Activated effector memory CD4-positive, alpha-beta T cell treated with anti-CD3 and anti-CD28 coated beads, Interleukin-2, amount 50 U/mL, for 16 hours (primary cell): ENCODE data around the gene PPIE.

Experiments used
- DNase-seq: peaks from one replicate; pipeline ENCODE4 v3.0.0-alpha.2; 2020

Gene PPIE

DNA sequence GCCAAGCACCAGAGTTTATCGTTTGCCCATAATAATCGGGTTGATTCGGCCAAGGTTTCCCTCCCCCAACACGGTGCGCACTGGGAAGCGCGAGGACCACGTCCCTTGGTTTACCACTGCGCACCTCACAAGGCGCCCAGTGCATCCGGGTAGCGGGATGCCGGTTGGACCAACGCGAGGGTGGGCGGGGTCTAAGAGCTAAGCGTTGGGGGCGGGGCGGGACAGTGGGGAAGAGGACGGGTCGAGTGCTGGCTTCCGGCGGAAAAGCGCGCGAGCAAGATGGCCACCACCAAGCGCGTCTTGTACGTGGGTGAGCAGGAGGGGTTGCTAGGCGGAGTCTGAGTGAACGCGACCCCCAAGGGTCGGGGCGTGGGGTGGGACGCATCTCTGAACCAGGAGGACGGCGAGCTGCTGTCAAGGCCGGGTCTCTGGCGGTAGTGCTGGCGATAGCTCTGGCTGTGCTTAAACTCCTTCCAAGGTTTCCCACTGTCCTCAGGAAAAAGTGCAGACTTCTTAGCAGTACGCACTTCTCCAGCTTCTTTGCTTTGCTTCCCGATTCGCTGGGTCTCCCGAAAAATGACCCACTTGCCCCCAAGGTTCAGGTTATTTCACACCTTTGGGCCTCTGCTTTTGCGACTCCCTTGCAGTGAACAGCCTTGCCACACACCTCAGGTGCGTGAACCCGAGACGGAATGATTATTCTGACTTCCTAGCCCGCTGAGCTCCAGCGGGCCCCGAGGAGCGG, at the start of gene PPIE:
Gene PPIE, plus strand, starts transcription at position 261 of the 745 bp plus-strand sequence. Its CDS starts 19 bp downstream, at position 280.
- peak; percentile 97 for DNase-seq

DNA sequence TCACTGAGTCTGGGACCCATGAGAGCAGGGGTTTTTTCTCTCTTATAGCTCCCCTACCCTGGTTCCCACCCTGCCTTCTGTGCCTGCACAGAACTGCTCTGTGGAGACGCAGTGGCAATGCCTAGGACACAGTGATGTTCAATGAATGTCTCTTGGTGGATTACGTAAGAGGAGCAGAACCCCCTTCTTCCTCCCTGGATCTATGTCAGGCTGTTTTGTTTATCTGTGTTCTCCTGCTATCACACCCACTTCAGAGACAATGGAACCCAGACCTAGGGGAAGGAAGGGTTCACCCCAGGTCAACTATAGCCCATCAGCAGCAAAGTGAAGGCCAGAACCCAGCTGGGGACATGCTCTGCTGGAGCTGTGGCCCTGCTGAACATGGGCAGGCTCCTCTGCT, 49.5 kb upstream of the PPIE start:
- peak; percentile 47 for DNase-seq

DNA sequence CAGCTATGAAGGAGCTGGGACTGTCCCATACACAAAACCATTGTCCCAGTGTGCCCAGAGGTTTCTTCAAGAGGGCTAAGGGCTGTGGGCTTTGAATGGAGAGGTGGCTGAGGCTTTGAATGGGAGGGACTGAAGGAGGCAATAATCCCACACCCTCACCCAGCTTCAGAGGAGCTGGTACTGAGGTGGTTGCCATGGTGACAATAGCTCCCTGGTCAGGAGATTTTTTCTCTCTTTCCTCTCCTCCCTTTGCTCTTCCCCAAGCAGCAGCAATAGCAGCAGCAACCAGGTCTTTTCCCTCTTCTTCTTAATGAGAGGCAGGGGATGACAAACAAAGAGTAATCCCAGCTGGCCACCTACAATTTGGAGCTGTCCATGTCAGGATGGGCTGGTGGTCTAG, 49.0 kb upstream of the PPIE start:
- DNase-seq = peak; percentile 54

DNA sequence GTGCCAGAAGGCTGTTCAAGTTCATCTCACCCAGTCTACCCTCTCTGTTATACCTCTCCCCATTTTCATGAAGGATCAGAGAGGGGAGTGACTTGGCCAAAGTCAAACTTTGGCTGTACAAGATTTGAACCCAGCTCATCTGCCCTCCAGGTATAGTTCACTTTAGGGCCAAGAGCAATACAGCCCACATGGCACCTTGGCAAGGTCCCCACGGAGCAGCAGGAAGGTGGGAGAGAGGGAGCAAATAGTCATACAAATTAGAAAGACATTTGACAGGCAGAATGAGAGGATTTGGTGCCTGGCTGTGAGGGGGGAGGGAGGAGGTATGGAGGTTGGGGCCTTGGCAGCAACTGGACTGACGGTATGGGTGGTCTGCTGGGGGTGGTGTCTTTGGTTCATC, 48.5 kb upstream of the PPIE start:
- DNase-seq = no peak

DNA sequence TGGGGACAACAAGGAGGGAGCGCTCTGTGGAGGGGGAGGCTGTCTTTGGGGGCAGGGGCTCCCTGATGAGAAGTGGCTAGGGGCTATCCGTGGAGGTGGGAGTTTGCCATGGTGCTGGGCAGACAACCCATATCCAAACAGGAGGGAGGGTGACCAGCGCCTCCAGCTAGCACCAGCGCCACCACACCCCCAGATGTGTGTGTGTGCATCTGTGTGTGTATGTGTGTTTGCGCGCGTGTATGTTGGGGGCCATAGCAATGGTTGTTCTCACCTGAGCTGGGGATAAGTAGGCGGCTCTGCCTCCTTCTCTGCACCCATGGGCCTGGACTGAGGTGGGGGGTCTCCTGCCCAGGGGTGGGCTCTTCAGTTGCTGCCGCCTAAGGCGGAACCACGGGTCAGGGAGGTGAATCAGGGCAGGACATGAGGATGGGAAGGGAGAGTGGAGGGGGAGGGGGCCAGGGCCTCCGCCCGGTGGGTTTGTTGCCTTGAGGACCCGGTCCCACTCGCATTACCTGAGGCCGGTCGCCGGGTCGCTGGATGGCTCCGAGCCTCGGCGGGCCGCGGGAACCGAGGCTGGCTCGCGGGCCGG, 47.8 kb upstream of the PPIE start:
- DNase-seq = no peak

DNA sequence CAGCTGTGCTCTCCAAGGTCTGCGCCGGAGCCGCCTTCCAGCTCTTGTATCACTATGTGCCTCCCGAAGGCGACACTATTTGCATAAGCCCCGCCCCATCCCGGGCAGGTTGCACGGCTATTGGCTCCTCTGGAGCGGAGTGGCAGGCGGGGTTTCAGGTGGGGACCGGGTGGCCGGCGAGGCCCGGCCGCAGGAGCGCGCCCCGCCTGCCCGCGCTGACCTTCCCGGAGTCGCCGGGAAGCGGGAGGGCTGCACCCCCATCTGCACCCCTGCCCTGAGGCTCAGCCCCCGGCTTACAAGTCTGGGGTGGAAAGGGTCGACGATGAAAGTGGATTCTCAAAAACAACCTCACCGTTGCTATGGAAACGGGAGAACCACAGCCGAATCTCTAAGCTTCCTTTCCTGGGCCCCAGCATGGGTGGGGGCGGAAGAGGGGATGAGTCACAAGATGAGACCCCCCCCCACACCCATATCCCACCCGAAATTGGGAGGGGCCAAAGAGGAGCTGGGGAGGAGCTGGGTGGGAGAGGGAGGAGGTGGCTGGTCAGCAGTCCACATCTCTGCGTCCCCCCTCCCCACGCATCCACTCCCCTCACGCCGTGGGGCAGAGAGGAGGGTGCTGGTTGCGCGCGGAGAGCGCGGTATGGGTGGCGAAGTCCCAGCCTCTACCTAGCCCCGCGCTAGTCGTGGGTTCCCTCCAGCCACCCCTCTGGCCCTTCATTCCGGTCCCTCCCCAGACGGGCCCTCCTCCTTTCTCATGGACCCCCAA, 47.1 kb upstream of the PPIE start, which contains the start of gene HPCAL4:
Gene HPCAL4, minus strand, starts transcription at position 51 of the 769 bp plus-strand sequence. CDS start 6,830 bp downstream, outside the sequence.
- peak; percentile 96 for DNase-seq

DNA sequence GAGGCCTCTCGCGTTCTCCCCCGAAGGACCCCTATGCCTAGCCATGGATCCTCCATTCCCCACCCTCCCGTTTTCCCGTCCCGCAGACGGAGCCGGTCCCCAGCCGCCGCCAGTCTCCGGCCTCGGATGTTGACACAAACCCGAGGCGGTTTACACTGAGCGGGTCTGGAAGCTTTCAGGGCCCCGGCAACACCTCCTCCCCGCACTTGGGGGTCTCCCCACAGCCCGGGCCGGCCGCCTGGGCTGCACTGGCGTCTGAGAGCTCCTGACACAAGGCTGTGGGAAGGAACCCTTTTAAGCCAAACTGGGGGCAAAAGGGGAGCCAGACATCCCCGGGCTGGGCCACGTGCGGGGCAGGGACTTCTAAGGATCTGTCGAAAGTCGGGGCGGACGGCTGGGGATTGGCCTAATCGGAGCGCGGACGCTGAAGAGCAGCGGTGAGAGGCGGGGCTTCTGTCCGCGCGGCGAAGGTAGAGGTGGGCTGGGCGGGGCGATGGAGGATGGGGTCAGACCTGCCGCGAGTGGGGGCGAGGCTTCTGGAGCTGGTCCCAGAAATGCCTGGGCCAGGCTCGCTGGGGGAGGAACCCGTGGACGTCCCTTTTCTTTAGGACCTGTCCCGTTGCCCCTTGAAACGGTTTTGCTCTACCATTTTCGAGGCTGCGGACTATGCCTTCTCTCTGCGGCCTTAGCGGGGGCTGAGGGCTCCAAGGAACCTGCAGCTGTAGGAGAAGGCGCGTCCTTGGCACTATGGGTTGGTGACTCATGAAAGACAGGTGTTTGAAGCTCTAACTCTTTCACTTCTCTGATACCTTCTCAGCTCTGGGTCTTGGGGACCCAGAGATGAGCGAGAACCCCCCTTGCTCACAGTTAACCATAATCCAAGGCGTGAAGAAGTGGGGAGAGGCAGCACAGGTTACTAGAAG, 46.3 kb upstream of the PPIE start:
- DNase-seq = peak; percentile 73

DNA sequence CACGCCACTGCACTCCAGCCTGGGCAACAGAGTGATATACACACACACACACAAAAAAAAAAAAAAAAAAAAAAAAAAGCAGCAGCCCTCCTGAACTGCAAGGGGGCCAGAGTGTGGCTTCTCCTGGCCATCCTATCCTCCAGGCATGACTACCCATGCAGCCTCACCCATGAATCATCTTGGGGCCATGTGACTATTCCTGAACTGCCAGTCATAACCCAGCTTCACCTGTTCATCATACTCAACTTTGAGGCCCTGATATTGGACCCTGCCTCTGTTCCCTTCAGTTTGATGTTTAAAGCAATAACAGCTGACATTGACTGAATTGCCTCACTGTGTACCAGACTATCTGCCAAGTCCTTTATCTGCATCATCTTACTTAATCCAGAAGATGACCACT, 44.7 kb upstream of the PPIE start:
- DNase-seq = peak; percentile 61

DNA sequence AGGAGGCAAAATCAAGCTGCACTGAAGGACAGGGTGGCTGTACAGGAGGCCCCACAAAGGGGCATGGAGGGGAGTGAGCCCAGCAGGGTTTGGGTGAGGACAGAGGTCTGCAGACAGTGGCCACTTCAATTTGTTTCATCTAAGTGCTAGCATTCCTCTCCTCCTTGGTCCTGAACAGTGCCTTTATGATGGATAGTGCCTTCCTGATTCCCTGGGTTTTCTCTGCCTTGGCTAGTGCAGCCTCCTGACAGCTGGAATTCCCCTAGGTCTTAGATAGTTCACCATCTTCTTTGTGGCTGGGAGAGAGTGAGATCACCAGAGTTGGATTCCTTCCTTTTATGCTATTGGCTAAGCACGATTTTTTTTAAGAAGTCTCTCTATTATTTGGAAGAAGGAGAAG, 43.7 kb upstream of the PPIE start:
- DNase-seq = peak; percentile 51

DNA sequence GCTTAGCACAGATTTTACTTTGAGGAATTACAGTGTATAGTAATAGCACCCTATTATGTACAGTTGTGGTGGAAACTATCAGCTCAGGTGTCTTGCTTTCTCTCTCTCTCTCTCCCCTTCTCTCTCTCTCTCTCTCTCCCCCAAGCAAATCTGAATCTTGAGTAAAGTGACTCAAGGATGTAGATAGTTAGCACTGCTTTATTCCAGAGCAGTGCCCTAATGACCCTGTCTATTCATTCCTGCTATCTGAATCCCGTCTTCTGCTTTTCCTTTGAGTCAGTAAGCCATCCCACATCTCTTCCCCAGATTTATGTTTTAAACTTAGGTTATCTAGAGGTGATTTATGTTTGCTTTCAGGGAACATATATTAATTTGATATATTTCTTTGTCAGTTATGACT, 42.2 kb upstream of the PPIE start:
- no peak for DNase-seq

DNA sequence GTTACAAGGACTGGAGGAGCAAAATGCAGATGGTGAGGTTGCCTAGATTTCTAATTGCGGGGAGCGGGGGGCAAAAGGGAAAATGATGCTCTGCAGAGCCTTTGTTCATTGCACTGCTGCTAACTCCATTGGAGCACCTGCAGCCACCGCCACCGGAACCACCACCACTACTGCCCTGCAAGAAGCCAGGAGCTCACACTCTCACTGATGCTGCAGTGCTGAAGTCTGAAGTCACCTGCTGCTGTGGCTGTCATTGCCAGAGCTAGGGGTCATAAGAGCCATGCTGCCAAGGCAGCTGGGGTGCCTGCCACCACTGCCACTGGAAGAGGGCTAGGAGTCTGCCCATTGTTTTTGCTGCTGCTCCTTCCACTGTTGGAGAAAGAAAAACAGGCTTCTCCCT, 40.1 kb upstream of the PPIE start:
- peak; percentile 61 for DNase-seq

DNA sequence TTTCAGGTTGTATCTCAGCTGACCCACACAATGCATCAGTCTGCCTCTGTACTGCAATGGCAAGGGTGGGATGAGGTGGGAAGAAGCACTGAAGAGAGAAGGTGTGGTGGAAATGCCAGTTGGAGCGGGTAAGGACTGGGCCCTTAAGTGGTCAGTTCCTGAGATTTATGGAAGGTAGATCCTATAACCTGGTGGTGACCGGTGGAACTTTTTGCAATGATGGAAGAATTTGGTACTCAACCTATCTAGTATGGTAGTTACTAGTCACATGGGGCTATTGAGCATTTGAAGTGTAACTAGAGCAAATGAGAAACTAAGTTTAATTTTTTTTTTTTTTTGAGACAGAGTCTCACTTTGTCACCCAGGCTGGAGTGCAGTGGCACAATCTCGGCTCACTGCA, 39.3 kb upstream of the PPIE start:
- no peak for DNase-seq

DNA sequence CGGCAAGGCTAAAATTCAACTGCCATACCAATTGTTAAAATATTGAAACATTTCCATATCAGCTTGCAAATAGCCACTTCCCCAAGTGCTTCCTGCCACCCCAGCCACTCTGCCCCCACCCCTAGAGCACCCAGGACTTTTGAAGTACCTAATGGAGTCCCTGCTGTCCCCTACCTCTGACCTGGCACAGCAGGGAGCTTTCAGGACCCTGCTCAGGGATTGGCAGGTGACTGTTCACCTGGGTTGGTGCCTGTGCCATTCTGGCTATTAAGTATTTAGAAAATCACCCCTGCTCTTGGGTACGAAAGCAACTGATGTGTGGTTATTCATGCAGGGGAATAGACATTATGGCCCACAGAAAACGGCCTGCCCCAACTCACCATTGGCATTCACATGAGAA, 38.3 kb upstream of the PPIE start:
- DNase-seq = no peak

DNA sequence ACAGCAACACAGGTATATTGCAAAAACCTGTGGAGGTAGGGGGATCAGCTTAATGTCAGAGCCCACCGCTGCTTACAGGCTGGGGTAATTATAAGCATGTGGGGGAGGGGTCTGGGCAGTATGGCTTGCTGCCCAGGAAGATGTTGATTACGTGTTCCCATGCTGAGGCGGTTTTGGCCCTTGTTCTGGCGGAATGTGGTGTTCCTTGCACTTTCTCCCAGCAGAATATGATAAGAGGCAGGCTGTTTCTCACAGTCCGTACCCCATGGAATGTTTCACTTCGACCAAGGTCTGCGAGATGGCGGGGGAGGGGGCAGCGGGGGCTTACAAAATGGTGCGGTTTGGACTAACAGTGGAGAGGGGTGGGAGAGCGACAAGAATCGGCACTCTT, 37.6 kb upstream of the PPIE start:
- no peak for DNase-seq

DNA sequence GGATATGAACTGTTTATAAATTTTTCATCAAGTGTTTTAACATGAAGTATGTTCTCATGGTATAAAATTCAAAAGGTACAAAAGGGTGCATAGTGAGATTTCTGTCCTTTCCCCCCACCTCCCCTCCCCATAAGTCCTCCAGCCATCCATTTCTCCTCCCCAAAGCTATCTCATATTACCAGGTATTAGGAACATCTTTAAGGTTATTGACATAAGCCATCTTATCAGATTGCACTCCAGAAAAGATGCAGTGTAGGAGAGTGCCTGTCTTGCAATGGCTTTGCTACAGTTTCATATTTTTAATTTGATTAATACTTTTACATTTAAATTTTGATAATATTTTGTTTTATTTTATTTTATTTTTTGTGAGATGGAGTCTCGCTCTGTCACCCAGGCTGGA, 33.9 kb upstream of the PPIE start:
- no peak for DNase-seq

DNA sequence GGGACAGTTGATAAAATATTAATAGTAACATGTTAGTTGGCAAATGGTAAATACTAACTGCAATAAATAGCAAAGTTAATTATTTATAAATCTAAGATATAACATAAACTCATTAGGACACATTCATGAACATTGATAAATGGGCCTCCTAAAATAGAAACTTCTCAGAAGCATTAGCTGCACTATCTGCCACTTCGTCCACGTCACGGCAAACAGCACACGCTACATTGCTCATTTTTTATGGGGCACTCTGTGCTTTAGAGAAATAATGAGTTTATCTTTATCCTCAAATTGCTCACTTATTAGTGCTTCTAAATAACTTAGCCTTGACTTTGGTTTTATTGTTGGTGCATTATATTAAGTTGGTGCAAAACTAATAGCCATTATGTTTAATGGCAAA, 31.2 kb upstream of the PPIE start:
- no peak for DNase-seq

DNA sequence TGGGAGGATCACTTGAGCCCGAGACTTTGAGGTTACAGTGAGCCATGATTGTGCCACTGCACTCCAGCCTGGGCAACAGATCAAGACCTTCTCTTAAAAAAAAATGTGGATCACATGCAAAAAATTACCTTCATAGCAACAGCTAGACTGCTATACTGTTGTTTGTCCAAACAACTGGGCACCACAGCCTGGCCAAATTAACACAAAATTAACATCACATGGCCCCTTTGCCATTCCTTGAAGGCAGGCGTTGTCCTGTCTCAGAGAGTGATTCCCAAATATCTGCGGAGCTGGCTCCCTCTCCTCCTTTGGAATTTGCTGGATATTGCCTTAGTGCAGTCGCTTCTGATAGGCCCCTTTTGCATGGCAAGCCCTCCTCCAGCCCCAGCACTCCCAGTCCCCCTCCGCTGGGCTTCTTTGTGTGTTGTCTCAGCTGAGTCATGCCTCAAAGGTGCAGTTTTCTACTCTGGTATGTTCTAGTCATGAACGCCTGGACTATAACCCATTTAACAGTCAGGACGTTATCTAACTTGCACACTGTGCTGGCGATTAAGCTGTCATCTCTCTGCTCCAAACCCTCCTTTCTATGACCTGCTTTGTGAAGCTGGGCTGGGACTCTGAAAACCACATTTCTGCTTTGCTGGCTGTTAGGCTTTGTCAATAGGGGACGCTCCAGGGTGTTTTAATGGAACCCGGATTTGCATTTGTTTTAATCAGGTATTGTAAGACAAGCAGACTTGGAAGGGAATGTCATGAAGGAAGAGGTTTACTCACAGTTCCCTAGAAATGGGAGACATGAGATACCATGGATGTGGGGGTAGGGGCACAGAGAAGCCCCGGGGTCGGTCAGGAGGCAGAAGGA, 27.3 kb upstream of the PPIE start:
- no peak for DNase-seq

DNA sequence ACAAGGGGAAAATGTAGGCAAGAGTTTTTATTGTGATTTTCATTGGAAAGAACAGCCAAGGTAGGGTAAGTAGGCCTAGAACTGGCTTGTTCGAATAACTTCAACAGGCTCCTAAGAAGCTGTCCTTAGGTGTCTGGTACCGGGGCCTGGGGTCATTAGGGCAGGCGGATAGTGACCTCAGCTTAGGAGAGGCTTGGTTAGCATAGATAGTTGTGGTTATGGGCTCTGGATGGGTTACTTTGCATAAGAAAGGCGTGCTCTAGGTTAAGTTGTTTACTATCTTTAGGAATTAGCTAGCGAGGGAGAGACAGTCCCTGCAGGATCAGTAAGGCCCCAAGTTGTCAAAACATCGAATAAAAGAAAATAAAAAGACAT, 26.7 kb upstream of the PPIE start:
- DNase-seq = no peak

DNA sequence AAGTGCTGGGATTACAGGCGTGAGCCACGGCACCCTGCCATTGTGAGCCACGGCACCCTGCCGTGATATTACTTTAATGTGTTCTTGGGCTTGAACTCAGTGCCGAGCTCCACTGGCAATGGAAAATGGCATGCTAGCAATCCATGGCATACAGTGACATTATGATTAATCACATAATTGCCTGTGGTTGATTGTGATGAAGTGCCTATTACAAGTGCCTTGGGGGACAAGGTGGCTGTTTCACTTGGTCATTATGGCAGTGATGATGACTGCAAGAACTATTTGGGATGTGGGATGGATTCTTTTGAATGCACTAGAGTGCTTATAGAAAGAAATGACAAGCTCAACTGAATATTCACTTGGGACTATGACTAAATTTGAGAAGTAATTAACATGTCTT, 25.1 kb upstream of the PPIE start:
- DNase-seq = no peak

DNA sequence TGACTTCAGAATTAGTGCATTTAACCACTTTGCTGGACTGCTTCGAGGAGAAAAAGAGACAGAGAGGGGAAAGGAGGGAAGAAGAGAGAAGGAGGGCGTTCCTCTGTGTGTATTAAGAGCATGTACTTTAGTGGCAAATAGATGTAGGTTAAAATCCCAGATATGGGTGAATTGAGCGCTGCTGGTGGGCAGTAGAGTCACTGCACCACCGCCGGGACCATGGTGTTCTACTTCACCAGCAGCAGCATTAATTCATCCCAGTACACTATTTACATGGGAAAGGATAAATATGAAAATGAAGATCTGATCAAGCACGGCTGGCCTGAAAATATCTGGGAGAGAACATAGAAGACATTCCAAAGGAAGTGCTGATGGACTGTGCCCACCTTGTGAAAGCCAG, 20.9 kb upstream of the PPIE start:
- no peak for DNase-seq

DNA sequence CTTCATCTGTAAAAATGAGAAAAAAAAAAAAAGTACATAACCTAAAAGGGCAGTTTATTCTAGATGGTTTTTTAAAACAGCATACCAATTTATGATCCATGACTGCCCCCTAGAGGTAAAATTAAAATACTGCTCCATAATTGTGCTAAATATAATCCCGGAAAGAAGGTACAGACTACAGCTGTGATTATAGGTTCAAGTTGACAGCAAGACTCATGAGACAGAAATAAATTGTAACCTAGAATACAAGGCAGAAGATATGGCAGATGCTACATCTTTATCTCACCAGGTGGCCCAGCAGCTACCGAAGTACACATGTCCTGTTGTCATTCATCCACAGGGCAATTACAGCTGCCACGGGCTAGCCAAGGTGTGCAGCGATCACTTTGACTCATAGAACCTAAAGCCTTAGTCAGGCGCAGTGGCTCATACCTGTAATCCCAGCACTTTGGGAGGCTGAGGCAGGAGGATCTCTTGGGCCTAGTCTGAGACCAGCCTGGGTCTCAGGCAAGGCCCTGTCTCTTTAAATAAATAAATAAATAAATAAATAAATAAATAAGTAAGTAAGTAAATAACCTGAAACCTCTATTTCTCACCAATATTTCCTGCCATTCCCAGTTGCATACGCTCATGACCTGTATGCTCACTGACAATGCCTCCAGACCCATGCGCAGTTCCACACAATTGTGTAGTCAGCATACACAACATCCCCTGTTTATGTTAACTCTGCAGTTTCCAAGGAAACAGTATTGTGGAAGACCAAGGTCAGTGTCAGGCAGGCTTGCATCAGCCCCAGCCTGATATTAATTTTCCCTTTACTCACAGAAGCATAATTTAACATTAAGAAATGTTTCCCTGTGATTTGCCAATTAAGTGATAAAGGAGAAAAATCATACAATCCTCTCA, 18.3 kb upstream of the PPIE start:
- DNase-seq = no peak
